IMR-90 (cell line): ENCODE data around the gene RIPOR2.

Experiments used
- CEBPB ChIP-seq: IDR thresholded peaks from 2 replicates; pipeline ENCODE4 v1.6.1; 2012; ENCODE audit warnings: low read depth, low read length, improper control_type of control experiment
- CTCF ChIP-seq: conservative IDR thresholded peaks from 2 replicates; pipeline ENCODE4 v1.5.1; 2012; ENCODE audit warnings: mild to moderate bottlenecking, low read depth, low read length, improper control_type of control experiment
- ELK1 ChIP-seq: fragments of 150-350 bp; IDR thresholded peaks from 2 replicates; pipeline ENCODE4 v1.6.1; 2016; ENCODE audit warnings: low read depth, mild to moderate bottlenecking, low read length, moderate library complexity, borderline replicate concordance
- FOS ChIP-seq: fragments of 150-350 bp; IDR thresholded peaks from 2 replicates; pipeline ENCODE4 v1.6.1; 2016; ENCODE audit warnings: low read depth, low read length
- MAFK ChIP-seq: IDR thresholded peaks from 2 replicates; pipeline ENCODE4 v1.6.1; 2012; ENCODE audit warnings: low read depth, low read length, improper control_type of control experiment
- POLR2A ChIP-seq: IDR thresholded peaks from 2 replicates; pipeline ENCODE4 v1.6.1; 2012; ENCODE audit warnings: mild to moderate bottlenecking, low read depth, low read length
- RAD21 ChIP-seq: IDR thresholded peaks from 2 replicates; pipeline ENCODE4 v1.6.1; 2012; ENCODE audit warnings: low read length, improper control_type of control experiment
- RCOR1 ChIP-seq: IDR thresholded peaks from 2 replicates; pipeline ENCODE4 v1.6.1; 2012; ENCODE audit warnings: mild to moderate bottlenecking, low read length, improper control_type of control experiment; ENCODE audit not compliant: insufficient replicate concordance
- RFX5 ChIP-seq: IDR thresholded peaks from 2 replicates; pipeline ENCODE4 v1.8.0; 2012; ENCODE audit warnings: low read depth, mild to moderate bottlenecking, low read length, moderate library complexity
- SMC3 ChIP-seq: fragments of 150-350 bp; IDR thresholded peaks from 2 replicates; pipeline ENCODE4 v1.6.1; 2016; ENCODE audit warnings: low read depth, mild to moderate bottlenecking, antibody characterized with exemption, low read length, moderate library complexity
- USF2 ChIP-seq: fragments of 150-350 bp; IDR thresholded peaks from 2 replicates; pipeline ENCODE4 v1.6.1; 2017; ENCODE audit warnings: mild to moderate bottlenecking, antibody characterized with exemption, low read length, low read depth

- no peak for TF ChIP-seq CTCF
- TF ChIP-seq FOS: no peak
- TF ChIP-seq USF2: no peak
- no peak for TF ChIP-seq CEBPB
- TF ChIP-seq POLR2A: no peak
- no peak for TF ChIP-seq ELK1
- TF ChIP-seq RFX5: no peak
- TF ChIP-seq SMC3: no peak
- TF ChIP-seq RAD21: no peak
- TF ChIP-seq RCOR1: no peak
- no peak for TF ChIP-seq MAFK
Measured at GRCh38 chr6:24887545-24888140, 48.1 kb downstream of the RIPOR2 start.
